Endothelial cell of hepatic sinusoid (primary cell): ENCODE results near the gene CDC73.
"Not testable (repeated sequence)": the region's sequence is repeated elsewhere in the genome, so short reads cannot be mapped to it uniquely, and the experiment has no call there.

Source experiments
- in situ Hi-C: cut with HindIII; loops from 2 replicates; pipeline ENCODE4 v1.10.0; 2017; ENCODE audit warnings: low sequenced_read_pairs

The CDC73 gene

DNA sequence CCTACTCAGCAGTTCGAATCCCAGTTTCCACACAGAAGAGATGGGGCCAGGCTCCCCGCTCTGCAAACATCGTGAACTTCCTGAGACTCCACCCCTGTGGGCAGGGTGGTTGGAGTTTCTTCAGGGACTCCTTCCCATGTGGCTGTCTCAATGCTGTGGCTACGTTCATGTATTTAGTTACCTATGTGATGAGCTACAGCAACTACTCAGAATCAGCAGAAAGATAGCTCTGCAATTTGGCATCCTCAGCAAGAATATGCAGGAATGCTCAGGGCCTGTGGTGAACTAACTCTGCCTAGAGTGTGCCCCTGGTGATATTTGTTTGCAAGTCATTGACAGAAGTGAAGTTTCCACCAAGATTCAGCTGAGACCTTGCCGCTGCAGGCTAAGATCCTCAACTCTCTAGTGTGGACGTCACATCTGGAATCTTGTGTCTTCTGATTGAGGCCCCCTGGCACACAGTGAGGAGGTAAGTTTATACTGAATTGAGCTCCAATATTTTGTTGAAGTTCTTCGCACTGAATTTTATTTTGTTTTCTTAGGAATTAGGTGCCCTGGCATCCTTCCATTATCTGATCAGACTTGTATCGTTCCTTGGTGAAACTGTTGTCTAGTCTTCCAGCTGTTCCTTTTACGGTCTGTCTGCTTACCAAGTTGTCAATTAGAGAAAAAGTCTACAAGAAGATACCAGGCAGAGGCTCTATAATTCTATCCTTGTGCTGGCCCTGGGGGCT lies 8.4 kb upstream of the CDC73 start:
- in situ Hi-C loops: no loop called here

- in situ Hi-C loops: no loop called here
Observed at GRCh38 chr1:193113992-193114332, 7.9 kb upstream of the CDC73 start.

DNA sequence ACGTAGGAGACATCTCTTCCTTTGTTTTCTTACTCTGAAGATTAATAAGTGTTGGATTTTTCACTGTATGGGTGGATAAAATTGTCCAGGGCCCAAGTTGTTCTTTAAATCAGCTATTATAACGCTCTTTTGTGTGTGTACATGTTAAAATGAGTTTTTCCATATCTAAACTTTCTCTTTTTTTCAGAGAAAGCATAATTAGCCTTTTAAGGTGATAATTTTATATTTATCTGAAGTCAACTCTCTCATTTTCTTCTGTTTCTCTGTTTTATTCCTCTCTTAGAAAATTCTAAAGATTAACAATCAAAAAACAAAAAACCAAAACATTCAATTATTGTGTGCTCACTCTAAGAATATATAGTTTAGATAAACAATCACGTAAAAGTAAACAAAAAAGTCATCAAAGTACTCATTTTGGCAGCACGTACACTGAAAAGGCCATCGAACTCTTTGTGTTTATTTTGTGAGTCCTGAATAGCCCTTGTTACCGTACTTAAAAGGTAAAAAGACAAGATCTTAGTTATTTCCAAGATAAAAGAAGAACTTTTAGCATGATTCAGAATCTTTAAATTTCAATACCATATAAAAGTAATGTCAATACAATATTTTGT lies 7.2 kb upstream of the CDC73 start:
- in situ Hi-C loops: no loop called here

GRCh38 chr1:193115629-193116227 lies 6.1 kb upstream of the CDC73 start:
- in situ Hi-C loops: no loop called here

- in situ Hi-C loops: not testable (repeated sequence)
Observed at GRCh38 chr1:193117167-193117566, 4.7 kb upstream of the CDC73 start.

GRCh38 chr1:193118194-193118593 lies 3.6 kb upstream of the CDC73 start:
- in situ Hi-C loops: no loop called here

DNA sequence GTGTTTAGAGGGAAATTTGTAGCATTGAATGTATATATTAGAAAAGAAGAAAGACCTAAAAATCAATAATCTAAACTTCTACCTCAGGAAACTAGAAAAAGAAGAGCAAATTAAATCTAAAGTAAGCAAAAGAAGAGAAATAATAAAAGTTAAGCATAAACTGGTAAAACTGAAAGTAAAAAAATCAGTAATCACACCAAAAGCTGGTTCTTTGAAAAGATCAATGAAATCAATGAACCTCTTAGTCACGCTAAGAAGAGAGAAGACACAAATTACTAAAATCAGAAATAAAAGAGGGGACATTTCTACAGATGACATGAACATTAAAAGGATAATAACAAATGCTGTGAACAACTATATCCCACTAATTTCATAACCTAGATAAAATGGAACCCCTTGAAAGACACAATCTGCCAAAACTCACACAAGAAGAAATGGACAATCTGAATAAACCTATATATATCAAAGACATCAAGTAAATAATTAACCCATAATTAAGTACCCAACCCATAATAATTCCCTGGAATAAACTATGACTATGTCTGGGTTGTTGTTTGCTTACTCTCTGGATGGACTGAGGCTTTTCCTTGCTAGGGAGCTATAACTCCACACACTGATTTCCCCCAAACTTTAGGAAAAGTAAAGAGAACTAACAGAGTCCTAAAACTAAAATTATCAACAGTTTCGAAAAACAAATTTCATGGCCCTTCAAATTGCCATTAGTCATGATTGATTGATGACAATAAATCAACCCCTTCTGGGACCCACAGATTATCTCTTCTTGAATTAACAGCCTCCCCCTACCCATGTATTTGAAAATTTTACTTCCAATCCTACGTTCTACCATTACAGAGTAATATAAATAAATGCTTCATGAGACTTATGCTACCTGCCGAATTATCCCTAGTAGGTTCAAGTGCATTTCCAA lies 2.8 kb upstream of the CDC73 start:
- in situ Hi-C loops: no loop called here

DNA sequence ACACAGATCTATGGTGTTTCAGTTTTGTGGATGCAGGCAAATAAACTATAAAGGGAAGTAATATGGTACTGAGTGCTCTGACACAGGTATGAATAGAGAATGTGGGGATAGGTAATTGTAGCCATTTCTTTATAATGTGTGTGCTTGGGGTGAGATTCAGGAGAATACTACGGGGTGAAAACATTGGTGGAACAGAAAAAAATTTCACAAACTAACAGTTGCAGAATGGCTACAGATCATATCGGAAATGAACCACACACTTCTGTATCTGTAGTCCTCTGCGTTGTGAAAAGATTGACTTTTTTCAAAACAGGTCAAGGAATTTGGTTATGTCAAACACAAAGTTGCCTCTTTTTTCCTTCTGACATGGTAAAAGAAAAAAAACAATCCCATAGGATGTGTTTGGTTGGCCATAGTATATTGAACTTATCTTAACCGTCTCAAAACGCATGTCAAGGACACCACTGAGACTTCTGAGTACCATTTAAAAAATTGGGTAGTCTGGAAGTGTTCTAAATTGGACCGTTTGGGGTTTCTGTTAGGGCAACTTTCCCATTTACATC lies 1.1 kb upstream of the CDC73 start:
- in situ Hi-C loops: no loop called here

- in situ Hi-C loops: no loop called here
Observed at GRCh38 chr1:193123751-193124150, 1.9 kb downstream of the CDC73 start.

DNA sequence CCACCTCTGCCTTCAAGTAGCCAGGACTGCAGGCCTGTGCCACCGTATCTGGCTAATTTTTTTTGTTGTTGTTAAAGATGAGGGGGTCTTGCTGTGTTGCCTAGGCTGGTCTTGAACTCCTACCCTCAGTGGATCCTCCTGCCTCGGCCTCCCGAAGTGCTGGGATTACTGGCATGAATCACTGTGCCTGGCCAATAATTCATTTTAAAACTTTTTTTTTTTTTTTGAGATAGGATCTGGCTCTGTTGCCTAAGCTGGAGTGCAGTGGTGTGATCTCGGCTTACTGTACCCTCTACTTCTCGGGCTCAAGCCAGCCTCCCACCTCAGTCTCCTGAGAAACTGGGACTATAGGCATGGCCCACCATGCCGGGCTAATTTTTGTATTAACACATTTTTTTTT lies 3.5 kb downstream of the CDC73 start:
- in situ Hi-C loops: no loop called here

DNA sequence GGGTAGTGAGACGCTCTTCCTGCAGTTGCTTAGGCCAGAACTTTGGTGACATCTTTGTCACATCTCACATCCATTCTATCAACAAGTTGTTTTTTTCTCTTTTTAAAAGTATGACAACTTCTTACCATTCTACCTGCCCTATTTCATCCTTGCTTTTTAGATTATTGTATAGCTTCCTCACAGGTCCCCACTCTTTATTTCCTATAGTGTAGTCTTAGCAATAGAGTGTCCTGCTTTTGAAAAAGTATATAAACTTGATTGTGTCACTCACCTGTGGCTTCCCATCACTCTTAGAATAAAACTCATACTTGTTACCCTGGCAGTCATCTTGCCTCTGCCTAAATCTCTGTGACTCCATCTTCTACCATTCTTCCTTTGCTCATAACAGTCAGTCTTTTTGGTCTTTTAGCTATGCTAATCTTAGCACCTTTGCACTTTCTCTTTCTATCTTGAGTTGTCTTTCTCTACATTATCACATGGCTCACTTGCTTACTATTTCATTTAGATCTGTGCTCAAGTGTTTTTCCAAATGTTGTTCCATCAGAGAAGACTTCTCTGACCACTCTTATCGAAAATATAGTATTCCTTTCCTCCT lies 9.5 kb downstream of the CDC73 start:
- in situ Hi-C loops: no loop called here

DNA sequence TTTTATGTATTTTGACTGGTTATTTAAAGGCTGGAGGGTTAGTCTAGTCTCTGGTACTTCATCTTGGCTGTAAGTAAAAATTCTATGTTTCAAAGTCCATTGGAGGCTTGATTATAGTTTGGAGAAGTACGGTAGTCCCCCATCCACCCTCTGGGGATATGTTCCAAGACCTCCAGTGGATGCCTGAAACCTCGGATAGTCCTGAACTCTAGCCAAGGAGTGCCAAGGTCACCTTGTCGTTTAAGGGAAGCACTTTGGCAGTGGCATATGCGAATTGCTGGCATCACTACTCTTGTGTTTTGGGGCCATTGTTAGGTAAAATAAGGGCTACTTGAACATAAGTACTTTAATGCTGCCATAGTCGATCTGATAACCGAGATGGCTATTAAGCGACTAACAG lies 18.4 kb downstream of the CDC73 start:
- in situ Hi-C loops: no loop called here

DNA sequence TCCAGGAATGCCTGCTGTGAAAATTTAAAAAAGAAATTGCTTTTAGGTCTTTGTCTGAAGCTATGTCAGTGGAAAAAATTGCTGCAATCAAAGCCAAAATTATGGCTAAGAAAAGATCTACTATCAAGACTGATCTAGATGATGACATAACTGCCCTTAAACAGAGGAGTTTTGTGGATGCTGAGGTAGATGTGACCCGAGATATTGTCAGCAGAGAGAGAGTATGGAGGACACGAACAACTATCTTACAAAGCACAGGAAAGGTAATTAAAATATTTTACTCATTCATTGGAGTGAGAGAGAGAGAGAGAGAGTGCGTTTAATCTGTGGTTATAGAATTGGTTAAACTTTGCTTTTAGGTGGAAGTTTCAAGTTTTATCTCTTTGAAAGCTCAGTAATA lies 20.0 kb downstream of the CDC73 start:
- in situ Hi-C loops: no loop called here

GRCh38 chr1:193142409-193142808 lies 20.6 kb downstream of the CDC73 start:
- in situ Hi-C loops: no loop called here

- in situ Hi-C loops: no loop called here
Observed at GRCh38 chr1:193143285-193143684, 21.5 kb downstream of the CDC73 start.

- in situ Hi-C loops: no loop called here
Observed at GRCh38 chr1:193144361-193144938, 22.6 kb downstream of the CDC73 start.

GRCh38 chr1:193144999-193145398 lies 23.2 kb downstream of the CDC73 start:
- in situ Hi-C loops: no loop called here

- in situ Hi-C loops: loop anchor here (5.0 kb wide), 2 partner anchors 36 to 54 kb away; no protein-coding TSS in a partner anchor
Observed at GRCh38 chr1:193156117-193156821, 34.4 kb downstream of the CDC73 start.

DNA sequence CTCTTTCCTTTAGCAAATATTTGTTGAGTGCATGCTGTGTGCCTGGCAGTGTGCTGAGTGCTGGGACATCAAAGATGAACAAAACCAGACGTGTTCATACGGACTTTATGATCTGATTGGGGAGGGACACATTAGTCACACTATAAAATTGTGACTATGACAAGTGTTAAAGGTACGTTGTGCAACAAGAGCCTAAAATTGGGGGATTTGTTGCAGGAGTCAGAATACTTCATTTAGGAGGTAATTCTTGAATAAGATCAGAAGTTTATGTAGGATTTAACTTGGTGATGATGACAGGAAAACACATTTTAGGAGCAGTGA lies 35.0 kb downstream of the CDC73 start:
- in situ Hi-C loops: loop anchor here (5.0 kb wide), 2 partner anchors 36 to 54 kb away; no protein-coding TSS in a partner anchor

- in situ Hi-C loops: loop anchor here (5.0 kb wide), 2 partner anchors 35 to 55 kb away; no protein-coding TSS in a partner anchor
Observed at GRCh38 chr1:193157360-193157759, 35.5 kb downstream of the CDC73 start.
